Smooth muscle cell (in vitro differentiated cells): Measurements from ENCODE around the gene CPVL. TPM values are rescaled to one million over a fixed set of nuclear protein-coding genes. Genes with fewer than 3 reads are reported as not detected.

Experiments
- DNase-seq: peaks from one replicate; lab custom pipeline; 2025; ENCODE audit not compliant: unreplicated experiment; lab: John Stamatoyannopoulos, UW
- H2AFZ ChIP-seq: fragments of 200-600 bp; sonication (generic); 2 replicates; pipeline ENCODE4 v1.6.0; 2016; ENCODE audit warnings: antibody characterized with exemption, low read depth, mild to moderate bottlenecking
- H3F3A ChIP-seq: fragments of 200-600 bp; sonication (generic); 2 replicates; pipeline ENCODE4 v1.6.0; 2017; ENCODE audit warnings: antibody characterized with exemption, low read depth
- H3K27ac ChIP-seq: fragments of 200-600 bp; sonication (generic); 2 replicates; pipeline ENCODE4 v1.5.1; 2016; ENCODE audit warnings: low read depth, mild to moderate bottlenecking
- H3K27me3 ChIP-seq: fragments of 200-600 bp; sonication (generic); 2 replicates; pipeline ENCODE4 v1.6.1; 2016; ENCODE audit warnings: low read depth, mild to moderate bottlenecking
- H3K36me3 ChIP-seq: fragments of 200-600 bp; sonication (generic); 2 replicates; pipeline ENCODE4 v1.5.1; 2016; ENCODE audit warnings: low read depth
- H3K4me1 ChIP-seq: fragments of 200-600 bp; sonication (generic); 2 replicates; pipeline ENCODE4 v1.5.1; 2016; ENCODE audit warnings: low read depth
- H3K4me2 ChIP-seq: fragments of 200-600 bp; sonication (generic); 2 replicates; pipeline ENCODE4 v1.6.0; 2016; ENCODE audit warnings: mild to moderate bottlenecking
- H3K4me3 ChIP-seq: fragments of 200-600 bp; sonication (generic); 2 replicates; pipeline ENCODE4 v1.5.1; 2016; ENCODE audit warnings: mild to moderate bottlenecking
- H3K79me2 ChIP-seq: fragments of 200-600 bp; sonication (generic); 2 replicates; pipeline ENCODE4 v1.6.0; 2016; ENCODE audit warnings: low read depth, mild to moderate bottlenecking
- H3K9ac ChIP-seq: fragments of 200-600 bp; sonication (generic); 2 replicates; pipeline ENCODE4 v1.6.0; 2016; ENCODE audit warnings: low read depth
- H3K9me3 ChIP-seq: fragments of 200-600 bp; sonication (generic); replicated peaks from 2 replicates; pipeline ENCODE4 v1.5.1; 2016; ENCODE audit warnings: low read depth
- H4K20me1 ChIP-seq: fragments of 200-600 bp; sonication (generic); 2 replicates; pipeline ENCODE4 v1.6.0; 2016; ENCODE audit warnings: low read depth
- CTCF ChIP-seq: fragments of 200-600 bp; sonication (generic); IDR thresholded peaks from 2 replicates; pipeline ENCODE4 v1.5.1; 2017; ENCODE audit warnings: borderline replicate concordance, mild to moderate bottlenecking, antibody characterized with exemption; ENCODE audit not compliant: insufficient read depth, poor library complexity, severe bottlenecking
- WGBS: methylation state at CpG from one replicate; pipeline ENCODE4 v1.1.7; 2016; ENCODE audit warnings: low lambda C conversion rate; 5-methylcytosine and 5-hydroxymethylcytosine counted together
- polyA plus RNA-seq: library from polyadenylated mRNA; unstranded; fragments of >200 nt; fragmentation: Nextera tagmentation; extraction: Ambion mirVana; gene quantifications from 2 replicates; pipeline ENCODE4 v1.2.1, GENCODE V29; 2016
- total RNA-seq: library from RNA; depleted of rRNA; stranded (reverse); fragments of >200 nt; gene quantifications from 2 replicates; pipeline ENCODE4 v1.2.3, GENCODE V29; 2014

CPVL gene
- total and polyA plus RNA-seq, 2 experiments from 2014 or later = 7.2 to 29.8 TPM

DNA sequence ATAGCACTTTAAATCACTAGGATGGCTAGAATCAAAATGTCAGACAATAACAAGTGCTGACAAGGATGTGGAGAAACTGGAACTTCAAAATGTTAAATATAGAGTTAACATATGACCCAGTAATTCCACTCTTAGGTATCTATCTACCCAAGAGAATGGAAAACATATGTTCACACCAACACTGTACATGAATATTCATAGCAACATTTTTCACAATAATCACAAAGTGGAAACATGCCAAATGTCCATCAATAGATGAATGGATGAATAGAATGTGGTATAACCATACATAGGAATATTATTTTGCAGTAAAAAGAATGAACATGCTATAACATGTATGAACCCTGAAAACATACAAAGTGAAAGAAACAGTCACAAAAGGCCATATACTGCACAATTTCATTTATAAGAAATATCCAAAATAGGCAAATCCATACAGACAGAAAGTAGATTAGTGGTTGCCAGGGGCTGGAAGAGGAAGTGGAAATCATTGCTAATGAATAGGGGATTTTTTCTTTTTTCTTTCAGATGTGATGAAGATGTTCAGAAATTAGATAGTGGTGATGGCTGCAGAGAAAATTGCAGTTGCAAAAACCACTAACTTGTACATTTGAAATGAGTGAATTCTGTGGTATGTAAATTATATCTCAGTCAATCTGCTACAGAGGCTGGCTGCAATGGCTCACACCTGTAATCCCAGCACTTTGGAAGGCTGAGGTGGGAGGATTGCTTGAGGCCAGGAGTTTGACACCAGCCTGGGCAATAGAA, 93.0 kb downstream of the CPVL start:
- H3K4me1 ChIP-seq = no peaks in the 10 kb centered on the region
- TF ChIP-seq CTCF = no peak
- no peaks in the 10 kb centered on the region for H3K79me2 ChIP-seq
- no peaks in the 10 kb centered on the region for H3F3A ChIP-seq
- H3K4me3 ChIP-seq = no peak overlapping the region
- DNase-seq = no peak
- no peak overlapping the region for H3K4me2 ChIP-seq
- no peaks in the 10 kb centered on the region for H3K9me3 ChIP-seq
- peaks cover 3% of the 10 kb centered on the region for H3K36me3 ChIP-seq
- no peaks in the 10 kb centered on the region for H3K27me3 ChIP-seq
- no peaks in the 10 kb centered on the region for H4K20me1 ChIP-seq
- no peak overlapping the region for H3K9ac ChIP-seq
- H2AFZ ChIP-seq = no peak overlapping the region
- no peak overlapping the region for H3K27ac ChIP-seq

- 98% methylated on average over 2 of the region's 2 CpGs for WGBS
- no peak for TF ChIP-seq CTCF
- H3K4me3 ChIP-seq = no peak overlapping the region
Observed at GRCh38 chr7:29046978-29047377, 99.4 kb downstream of the CPVL start.

DNA sequence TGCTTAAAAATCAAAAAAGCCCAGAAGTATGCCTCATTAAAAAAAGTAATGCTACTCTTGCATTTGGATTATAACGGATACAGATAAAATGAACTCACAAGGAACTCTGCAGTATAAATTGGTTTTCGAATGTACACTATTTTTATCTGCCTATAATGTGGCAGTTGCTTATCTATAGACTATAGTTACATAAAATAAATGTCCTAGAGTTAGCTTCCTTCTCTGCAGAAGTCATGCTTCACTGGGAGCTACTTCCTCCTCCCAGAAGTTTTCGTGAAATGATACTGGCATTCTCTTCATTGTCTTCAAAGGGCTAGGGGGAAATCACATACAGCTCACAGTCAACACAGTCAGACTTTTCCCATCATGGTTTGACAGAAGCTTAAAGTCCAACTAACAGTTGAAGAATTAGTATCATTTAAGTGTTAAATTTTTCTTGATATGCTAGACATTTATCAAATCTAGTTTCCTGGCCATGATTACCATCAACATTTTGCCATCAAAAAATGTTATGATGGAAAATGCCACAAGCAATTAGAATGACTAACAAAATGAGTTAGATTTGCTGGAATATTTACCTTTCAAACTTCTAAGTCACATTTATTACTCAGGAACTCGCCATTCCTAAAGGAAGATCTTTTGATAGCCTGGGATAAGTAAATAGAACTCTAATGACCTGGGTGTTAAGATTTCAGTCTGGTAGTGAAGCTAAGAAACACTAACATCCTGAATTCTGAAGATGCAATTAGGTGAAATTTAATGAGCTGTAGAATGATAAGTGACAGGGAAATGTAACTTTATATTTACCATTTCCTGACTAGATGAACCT, 100.9 kb downstream of the CPVL start:
- no peaks in the 10 kb centered on the region for H3K36me3 ChIP-seq
- TF ChIP-seq CTCF = no peak
- no peak overlapping the region for H3K4me3 ChIP-seq
- H3K4me2 ChIP-seq = no peak overlapping the region
- H3K9ac ChIP-seq = no peak overlapping the region
- H3K4me1 ChIP-seq = peaks cover 15% of the 10 kb centered on the region
- no peaks in the 10 kb centered on the region for H3K79me2 ChIP-seq
- H4K20me1 ChIP-seq = no peaks in the 10 kb centered on the region
- DNase-seq = no peak
- H3K9me3 ChIP-seq = no peaks in the 10 kb centered on the region
- H2AFZ ChIP-seq = no peak overlapping the region
- H3K27me3 ChIP-seq = no peaks in the 10 kb centered on the region
- peaks cover 10% of the 10 kb centered on the region for H3F3A ChIP-seq
- WGBS = 88% methylated on average over 4 of the region's 4 CpGs
- H3K27ac ChIP-seq = peak overlapping the region; percentile 22

More at GRCh38 chr7:29046978-29047377, 99.4 kb downstream of the CPVL start:
- H3K9me3 ChIP-seq = no peaks in the 10 kb centered on the region
- no peaks in the 10 kb centered on the region for H3K79me2 ChIP-seq
- no peak overlapping the region for H2AFZ ChIP-seq
- no peaks in the 10 kb centered on the region for H4K20me1 ChIP-seq
- no peak overlapping the region for H3K4me2 ChIP-seq
- no peaks in the 10 kb centered on the region for H3K27me3 ChIP-seq
- DNase-seq = no peak
- no peaks in the 10 kb centered on the region for H3K36me3 ChIP-seq
- H3K27ac ChIP-seq = no peak overlapping the region
- H3K9ac ChIP-seq = no peak overlapping the region
- peaks cover 6% of the 10 kb centered on the region for H3F3A ChIP-seq
- H3K4me1 ChIP-seq = peaks cover 11% of the 10 kb centered on the region
